Erythroblast (primary cell): Measurements from ENCODE around the gene ANKRD53.
A peak's percentile ranks its signal among the peaks of the same experiment; 100 is the strongest.

Source experiments
- DNase-seq, 2 experiments: peaks; one replicate each; lab custom pipeline; 2025; lab: John Stamatoyannopoulos, UW
- GATA1 ChIP-seq: IDR thresholded peaks from 2 replicates; pipeline ENCODE4 v1.6.1; 2011; ENCODE audit warnings: low read depth, mild to moderate bottlenecking, control low read depth, low read length, moderate library complexity
- POLR2A ChIP-seq: IDR thresholded peaks from 2 replicates; pipeline ENCODE4 v1.6.1; 2011; ENCODE audit warnings: mild to moderate bottlenecking, low read length

The ANKRD53 gene

GRCh38 chr2:70978341-70979179 is at the start of gene ANKRD53:
ANKRD53 (plus strand) TSS chr2:70978630; CDS start chr2:70978646, 16 bp downstream.
- TF ChIP-seq POLR2A: peak; percentile 38
- TF ChIP-seq GATA1: no peak
- DNase-seq: peak; percentile 65 to 75

GRCh38 chr2:70930371-70931329 is 47.8 kb upstream of the ANKRD53 start:
- no peak for DNase-seq
- no peak for TF ChIP-seq GATA1
- TF ChIP-seq POLR2A: no peak

GRCh38 chr2:70931376-70932000 is 46.9 kb upstream of the ANKRD53 start:
- no peak for DNase-seq
- TF ChIP-seq POLR2A (no peak), GATA1 (no peak)

- TF ChIP-seq GATA1 (no peak), POLR2A (no peak)
- no peak for DNase-seq
Observed at GRCh38 chr2:70932631-70933230, 45.7 kb upstream of the ANKRD53 start.

GRCh38 chr2:70934981-70935380 is 43.4 kb upstream of the ANKRD53 start:
- TF ChIP-seq GATA1 (no peak), POLR2A (no peak)
- DNase-seq: no peak

GRCh38 chr2:70935468-70936164 is 42.8 kb upstream of the ANKRD53 start, which contains the start of gene ATP6V1B1:
ATP6V1B1 (plus strand) TSS chr2:70935900; CDS start chr2:70935955, 55 bp downstream.
- no peak for TF ChIP-seq GATA1
- no peak for TF ChIP-seq POLR2A

GRCh38 chr2:70936165-70936978 is 42.1 kb upstream of the ANKRD53 start:
- DNase-seq: no peak
- TF ChIP-seq GATA1 (no peak), POLR2A (no peak)

More at GRCh38 chr2:70935468-70936164, 42.8 kb upstream of the ANKRD53 start, which contains the start of gene ATP6V1B1:
- DNase-seq: no peak

GRCh38 chr2:70936979-70937811 is 41.2 kb upstream of the ANKRD53 start:
- no peak for TF ChIP-seq GATA1
- no peak for TF ChIP-seq POLR2A
- no peak for DNase-seq

- TF ChIP-seq POLR2A (no peak), GATA1 (no peak)
- no peak for DNase-seq
Observed at GRCh38 chr2:70937866-70938585, 40.4 kb upstream of the ANKRD53 start.

GRCh38 chr2:70938586-70938950 is 39.9 kb upstream of the ANKRD53 start:
- no peak for DNase-seq
- no peak for TF ChIP-seq POLR2A
- TF ChIP-seq GATA1: no peak
